K562 (cell line): Measurements from ENCODE around the gene CNNM4. TPM values are rescaled to one million over a fixed set of nuclear protein-coding genes. Genes with fewer than 3 reads are reported as not detected.
A peak's percentile ranks its signal among the peaks of the same experiment; 100 is the strongest.

Source experiments
- BCL6 ChIP-seq: fragments of 250-450 bp; sonication (Bioruptor Pico); IDR thresholded peaks from 2 replicates; pipeline ENCODE4 v1.4.0; 2020
- CREM ChIP-seq: IDR thresholded peaks from 2 replicates; pipeline ENCODE4 v1.6.1; 2014; ENCODE audit warnings: antibody characterized with exemption, low read depth
- EP300 ChIP-seq: IDR thresholded peaks from 2 replicates; pipeline ENCODE4 v1.6.1; 2012; ENCODE audit warnings: low read length, improper control_type of control experiment
- HES1 ChIP-seq: fragments of 450-650 bp; IDR thresholded peaks from 2 replicates; pipeline ENCODE4 v1.6.1; 2016; ENCODE audit warnings: low read depth, mild to moderate bottlenecking, moderate library complexity
- HNRNPLL ChIP-seq: fragments of 200-400 bp; formaldehyde crosslinking; IDR thresholded peaks from 2 replicates; pipeline ENCODE4 v1.6.1; 2017; ENCODE audit warnings: low read length, low read depth, mild to moderate bottlenecking; ENCODE audit not compliant: poor library complexity, severe bottlenecking
- ILK ChIP-seq: fragments of 450-650 bp; IDR thresholded peaks from 2 replicates; pipeline ENCODE4 v1.6.1; 2016; ENCODE audit warnings: missing genetic modification characterization, low read depth, mild to moderate bottlenecking, missing compliant biosample characterization, moderate library complexity, borderline replicate concordance
- KAT2B ChIP-seq: IDR thresholded peaks from one replicate; pipeline ENCODE4 v1.6.1; 2012; ENCODE audit warnings: low read depth, mild to moderate bottlenecking, control low read depth, inconsistent platforms, low read length, moderate library complexity
- MBD1 ChIP-seq: fragments of 250-450 bp; sonication (Bioruptor Pico); IDR thresholded peaks from 2 replicates; pipeline ENCODE4 v1.8.0; 2022; ENCODE audit warnings: inconsistent platforms
- MTA3 ChIP-seq: fragments of 450-650 bp; formaldehyde crosslinking; IDR thresholded peaks from 2 replicates; pipeline ENCODE4 v1.6.1; 2017; ENCODE audit warnings: mild to moderate bottlenecking, borderline replicate concordance
- SAFB ChIP-seq: fragments of 200-400 bp; formaldehyde crosslinking; IDR thresholded peaks from 2 replicates; pipeline ENCODE4 v1.6.1; 2017; ENCODE audit warnings: low read depth, low read length, borderline replicate concordance
- SAFB2 ChIP-seq: fragments of 200-400 bp; formaldehyde crosslinking; IDR thresholded peaks from 2 replicates; pipeline ENCODE4 v1.6.1; 2018; ENCODE audit warnings: borderline replicate concordance, low read length, low read depth, moderate library complexity; ENCODE audit not compliant: severe bottlenecking
- SIN3A ChIP-seq, 2 experiments: fragments of 150-350 bp in 1 of 2; IDR thresholded peaks; 2 replicates each; pipeline ENCODE4 v1.6.1; 2011 to 2016; ENCODE audit warnings: borderline replicate concordance in 2 of 2, low read depth in 2 of 2, low read length in 2 of 2, mild to moderate bottlenecking in 2 of 2, moderate library complexity in 2 of 2; ENCODE audit not compliant: control insufficient read depth in 1 of 2
- TRIM28 ChIP-seq: fragments of 450-650 bp; IDR thresholded peaks from 2 replicates; pipeline ENCODE4 v1.6.1; 2017
- ZBTB49 ChIP-seq: sonication (generic); formaldehyde crosslinking; IDR thresholded peaks from 2 replicates; pipeline ENCODE4 v1.8.0; 2022; ENCODE audit warnings: missing genetic modification reagents, mild to moderate bottlenecking, borderline replicate concordance
- ZNF277 ChIP-seq: fragments of 250-450 bp; sonication (Bioruptor Pico); IDR thresholded peaks from 2 replicates; pipeline ENCODE4 v1.8.0; 2022; ENCODE audit warnings: inconsistent platforms, mild to moderate bottlenecking, moderate library complexity, borderline replicate concordance
- ZNF76 ChIP-seq: fragments of 250-450 bp; sonication (Bioruptor Pico); IDR thresholded peaks from 2 replicates; pipeline ENCODE4 v1.4.0; 2020; ENCODE audit warnings: mild to moderate bottlenecking, moderate library complexity, borderline replicate concordance
- polyA plus RNA-seq, 8 experiments: library from polyadenylated mRNA; depleted of rRNA in 4 of 8; stranded (reverse) in 5 of 8; unstranded in 3 of 8; fragments of >200 nt; fragmentation: Nextera tagmentation in 2 of 8; fragmentation: Illumina TruSeq in 1 of 8; extraction: Ambion mirVana in 2 of 8; extraction: Trizol in 1 of 8; gene quantifications; 2 replicates each; pipeline versions ENCODE4 v1.2.1 to v1.2.3, GENCODE V29; 2011 to 2014; ENCODE audit warnings: inconsistent platforms in 1 of 8, missing spikeins in 1 of 8
- total RNA-seq, 7 experiments: library from RNA; depleted of rRNA in 6 of 7; stranded (reverse); fragments of >200 nt in 6 of 7; fragmentation: Illumina TruSeq in 2 of 7; extraction: Trizol in 2 of 7; gene quantifications; 2 replicates each; pipeline versions ENCODE4 v1.2.1 to v1.2.3, GENCODE V29; 2011 to 2021; ENCODE audit warnings: low replicate concordance in 1 of 7

CNNM4 gene
- total and polyA plus RNA-seq, 9 of the 15 experiments (the other 6 are each of a cell fraction or from before 2014, with no cell fraction given), result 0.96 to 6.3 (median 2.8) TPM

GRCh38 chr2:96739633-96740428 is 20.9 kb upstream of the CNNM4 start, which contains the start of gene LMAN2L (continued):
- TF ChIP-seq MBD1 (CRISPR knock-in tag), result no peak
- no peak for TF ChIP-seq ZNF76 (CRISPR knock-in tag)
- TF ChIP-seq SAFB2, result no peak
- no peak for TF ChIP-seq SIN3A (IDR thresholded peaks at IDR 0.05; ENCODE audit: borderline replicate concordance in 2 of 2, control insufficient read depth in 1 of 2, low read depth in 2 of 2, low read length in 2 of 2)
- TF ChIP-seq ZBTB49 (CRISPR knock-in tag), result no peak
- no peak for TF ChIP-seq KAT2B
- TF ChIP-seq HES1, result no peak
- TF ChIP-seq ZNF277 (CRISPR knock-in tag), result no peak
- peak; percentile 40 for TF ChIP-seq HNRNPLL
- TF ChIP-seq MTA3, result no peak
- no peak for TF ChIP-seq TRIM28
- no peak for TF ChIP-seq BCL6
- no peak for TF ChIP-seq EP300
- no peak for TF ChIP-seq SAFB
- TF ChIP-seq CREM, result peak; percentile 58; the same call in 1 of the 2 replicates
- TF ChIP-seq ILK, result no peak
